ENCODE data around the gene ATP1A2.

DNA sequence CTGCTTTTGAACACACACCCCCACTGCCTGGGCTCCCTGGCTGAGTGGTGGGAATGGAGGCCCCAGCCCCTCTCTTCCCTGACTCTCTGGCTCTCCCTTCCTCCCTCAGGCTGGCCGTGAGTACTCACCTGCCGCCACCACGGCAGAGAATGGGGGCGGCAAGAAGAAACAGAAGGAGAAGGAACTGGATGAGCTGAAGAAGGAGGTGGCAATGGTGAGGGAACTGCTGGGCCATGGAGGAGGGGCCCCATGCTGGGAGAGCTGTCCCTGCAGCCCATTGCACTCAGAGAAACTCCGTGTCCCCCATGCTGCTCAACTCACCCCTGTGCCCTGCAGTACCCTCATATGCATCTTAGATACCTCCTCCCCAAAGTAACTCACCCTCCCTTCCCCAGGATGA is 5.2 kb downstream of the ATP1A2 start:
- TF ChIP-seq EZH2phosphoT487 (conservative IDR thresholded peaks at IDR 0.05; ENCODE audit: low read length) = no peak
- TF ChIP-seq, protein P1, sequence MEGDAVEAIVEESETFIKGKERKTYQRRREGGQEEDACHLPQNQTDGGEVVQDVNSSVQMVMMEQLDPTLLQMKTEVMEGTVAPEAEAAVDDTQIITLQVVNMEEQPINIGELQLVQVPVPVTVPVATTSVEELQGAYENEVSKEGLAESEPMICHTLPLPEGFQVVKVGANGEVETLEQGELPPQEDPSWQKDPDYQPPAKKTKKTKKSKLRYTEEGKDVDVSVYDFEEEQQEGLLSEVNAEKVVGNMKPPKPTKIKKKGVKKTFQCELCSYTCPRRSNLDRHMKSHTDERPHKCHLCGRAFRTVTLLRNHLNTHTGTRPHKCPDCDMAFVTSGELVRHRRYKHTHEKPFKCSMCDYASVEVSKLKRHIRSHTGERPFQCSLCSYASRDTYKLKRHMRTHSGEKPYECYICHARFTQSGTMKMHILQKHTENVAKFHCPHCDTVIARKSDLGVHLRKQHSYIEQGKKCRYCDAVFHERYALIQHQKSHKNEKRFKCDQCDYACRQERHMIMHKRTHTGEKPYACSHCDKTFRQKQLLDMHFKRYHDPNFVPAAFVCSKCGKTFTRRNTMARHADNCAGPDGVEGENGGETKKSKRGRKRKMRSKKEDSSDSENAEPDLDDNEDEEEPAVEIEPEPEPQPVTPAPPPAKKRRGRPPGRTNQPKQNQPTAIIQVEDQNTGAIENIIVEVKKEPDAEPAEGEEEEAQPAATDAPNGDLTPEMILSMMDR (IDR thresholded peaks at IDR 0.05; ENCODE audit: insufficient read depth, low read length, poor library complexity, severe bottlenecking) = no peak

Data from SU-DHL-6 (cell line).